ENCODE measurements around the gene PNMA6E. TPM values are rescaled to one million over a fixed set of nuclear protein-coding genes. Genes with fewer than 3 reads are reported as not detected.

Gene PNMA6E
- total and polyA plus RNA-seq, 2 of the 13 experiments (the other 11 are each of a cell fraction or from before 2014, with no cell fraction given): not detected

DNA sequence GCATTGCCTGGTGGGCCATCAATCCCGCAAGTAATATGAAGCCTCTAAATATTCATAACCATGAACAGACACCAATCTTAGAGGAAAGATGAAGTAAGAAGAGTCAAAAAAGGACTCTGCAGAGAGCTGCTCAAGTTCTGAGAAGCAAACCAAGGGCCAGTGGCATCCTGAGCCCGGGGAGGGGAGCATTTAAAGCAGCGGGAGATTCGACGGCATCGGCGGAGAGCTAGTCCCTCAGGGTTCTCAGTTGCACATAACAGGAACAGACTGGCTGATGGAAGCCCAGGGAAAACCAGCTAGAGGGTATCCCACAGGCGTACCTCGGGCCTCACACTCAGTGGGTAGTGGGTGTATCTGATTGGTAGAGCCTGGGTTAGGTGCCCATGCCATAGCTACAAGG is 4.9 kb upstream of the PNMA6E start:
- ChIA-PET POLR2A (no interaction called here), CTCF (ENCODE audit: low intra/inter-chr PET ratio, low total read pairs) (no interaction called here)
- Histone ChIP-seq H3K9ac (ENCODE audit: insufficient read depth, low read depth, low read length) (no peak overlapping the region), H3K36me3 (replicated peaks in 1 of 2; ENCODE audit: control insufficient read depth in 1 of 2, insufficient read depth in 2 of 2, low read length in 2 of 2) (no peaks in the 10 kb centered on the region), H2AFZ (ENCODE audit: low read length) (no peak overlapping the region), H3K4me1 (ENCODE audit: insufficient read depth, low read length) (peaks cover 36% of the 10 kb centered on the region), H3K27ac (ENCODE audit: extremely low read length, insufficient read depth, low read length) (no peak overlapping the region), H3K9me3 (ENCODE audit: low read length) (no peaks in the 10 kb centered on the region), H3K79me2 (ENCODE audit: insufficient read depth, low read length) (no peaks in the 10 kb centered on the region), H3K27me3 (ENCODE audit: control insufficient read depth in 1 of 2, insufficient read depth in 2 of 2, low read length in 2 of 2) (no peaks in the 10 kb centered on the region), H3K4me3 (replicated peaks in 1 of 3; ENCODE audit: insufficient read depth in 1 of 3, low read depth in 2 of 3, low read length in 3 of 3) (no peak overlapping the region), H4K20me1 (ENCODE audit: insufficient read depth, low read length) (no peaks in the 10 kb centered on the region), H3K4me2 (ENCODE audit: low read depth, low read length) (no peak overlapping the region)
- TF ChIP-seq, protein P1, sequence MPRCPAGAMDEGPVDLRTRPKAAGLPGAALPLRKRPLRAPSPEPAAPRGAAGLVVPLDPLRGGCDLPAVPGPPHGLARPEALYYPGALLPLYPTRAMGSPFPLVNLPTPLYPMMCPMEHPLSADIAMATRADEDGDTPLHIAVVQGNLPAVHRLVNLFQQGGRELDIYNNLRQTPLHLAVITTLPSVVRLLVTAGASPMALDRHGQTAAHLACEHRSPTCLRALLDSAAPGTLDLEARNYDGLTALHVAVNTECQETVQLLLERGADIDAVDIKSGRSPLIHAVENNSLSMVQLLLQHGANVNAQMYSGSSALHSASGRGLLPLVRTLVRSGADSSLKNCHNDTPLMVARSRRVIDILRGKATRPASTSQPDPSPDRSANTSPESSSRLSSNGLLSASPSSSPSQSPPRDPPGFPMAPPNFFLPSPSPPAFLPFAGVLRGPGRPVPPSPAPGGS (CRISPR knock-in tag; IDR thresholded peaks at IDR 0.05): no peak
- TF ChIP-seq TEAD2 (CRISPR knock-in tag; IDR thresholded peaks at IDR 0.05): no peak
- no peak for TF ChIP-seq ZSCAN30 (CRISPR knock-in tag; IDR thresholded peaks at IDR 0.05)
- no peak for TF ChIP-seq ZBTB7B (CRISPR knock-in tag; IDR thresholded peaks at IDR 0.05)
- TF ChIP-seq TEAD3 (CRISPR knock-in tag; optimal IDR thresholded peaks at IDR 0.05; ENCODE audit: borderline replicate concordance): no peak
- TF ChIP-seq MIER2 (CRISPR knock-in tag; IDR thresholded peaks at IDR 0.05): no peak
- TF ChIP-seq KLF12 (CRISPR knock-in tag; IDR thresholded peaks at IDR 0.05; ENCODE audit: borderline replicate concordance): no peak
- TF ChIP-seq, protein P2, sequence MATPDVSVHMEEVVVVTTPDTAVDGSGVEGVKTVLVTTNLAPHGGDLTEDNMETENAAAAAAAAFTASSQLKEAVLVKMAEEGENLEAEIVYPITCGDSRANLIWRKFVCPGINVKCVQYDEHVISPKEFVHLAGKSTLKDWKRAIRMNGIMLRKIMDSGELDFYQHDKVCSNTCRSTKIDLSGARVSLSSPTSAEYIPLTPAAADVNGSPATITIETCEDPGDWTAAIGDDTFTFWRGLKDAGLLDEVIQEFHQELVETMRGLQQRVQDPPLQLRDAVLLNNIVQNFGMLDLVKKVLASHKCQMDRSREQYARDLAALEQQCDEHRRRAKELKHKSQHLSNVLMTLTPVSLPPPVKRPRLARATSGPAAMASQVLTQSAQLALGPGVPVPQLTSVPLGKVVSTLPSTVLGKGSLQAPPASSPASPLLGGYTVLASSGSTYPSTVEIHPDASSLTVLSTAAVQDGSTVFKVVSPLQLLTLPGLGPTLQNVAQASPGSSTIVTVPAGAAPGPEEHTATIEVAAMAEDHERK (CRISPR knock-in tag; IDR thresholded peaks at IDR 0.05; ENCODE audit: low read depth): no peak
- no peak for TF ChIP-seq TARDBP (CRISPR knock-in tag; IDR thresholded peaks at IDR 0.05)
- in situ Hi-C loops (cut with HindIII; ENCODE audit: extremely low pct_ligation_motif_present, low pct_unique_long_range_greater_than_20kb) (no loop called here), intact Hi-C loops (cut with micrococcal nuclease; ENCODE audit: unreplicated experiment) (no loop called here)
- DNase-seq (ENCODE audit: low spot score) (no peak), FAIRE-seq (no peak), ATAC-seq (no peak)
- WGBS (ENCODE audit: low lambda C conversion rate): 67% methylated on average over 7 of the region's 9 CpGs
- no TSS peak for BruUV-seq (replicated peaks)

All from HepG2 (cell line).